A673 (cell line): Measurements from ENCODE around the gene UBTD1. TPM values are rescaled to one million over a fixed set of nuclear protein-coding genes. Genes with fewer than 3 reads are reported as not detected.
"Not testable (repeated sequence)": the region's sequence is repeated elsewhere in the genome, so short reads cannot be mapped to it uniquely, and the experiment has no call there.

Source experiments
- BruUV-seq: library from RNA; stranded (reverse); fragments of 400-500 nt; replicated peaks from 2 replicates; lab custom pipeline; 2021; lab: Mats Ljungman, UMichigan
- CTCF ChIA-PET: fragments of 300-600 bp; sonication (Branson Sonifier 250); formaldehyde crosslinking; loops from one replicate; lab custom pipeline; 2022; ENCODE audit warnings: antibody characterized with exemption; lab: Charles Lee
- POLR2A ChIA-PET: fragments of 300-600 bp; sonication (Branson Sonifier 250); formaldehyde crosslinking; loops from one replicate; lab custom pipeline; 2022; ENCODE audit warnings: antibody characterized with exemption; ENCODE audit not compliant: low non-redundant PET; lab: Charles Lee
- DNase-seq: peaks from one replicate; pipeline ENCODE4 v3.0.0-alpha.2; 2015; ENCODE audit warnings: low spot score
- H3K27ac ChIP-seq: fragments of 200-600 bp; sonication (generic); 2 replicates; pipeline ENCODE4 v1.5.1; 2016; ENCODE audit warnings: mixed run types, low read depth, mild to moderate bottlenecking, mixed read lengths, antibody characterized with exemption, low read length; ENCODE audit not compliant: poor library complexity, severe bottlenecking
- H3K27me3 ChIP-seq: fragments of 200-600 bp; sonication (generic); replicated peaks from 2 replicates; pipeline ENCODE4 v1.6.1; 2017; ENCODE audit warnings: mixed run types, low read depth, mild to moderate bottlenecking, mixed read lengths, antibody characterized with exemption, low read length; ENCODE audit not compliant: insufficient read depth, poor library complexity
- H3K36me3 ChIP-seq: fragments of 200-600 bp; sonication (generic); 2 replicates; pipeline ENCODE4 v1.6.1; 2016; ENCODE audit warnings: mixed run types, mild to moderate bottlenecking, mixed read lengths, antibody characterized with exemption, low read length; ENCODE audit not compliant: insufficient read depth, poor library complexity, severe bottlenecking
- H3K4me1 ChIP-seq: fragments of 200-600 bp; sonication (generic); 2 replicates; pipeline ENCODE4 v1.6.1; 2017; ENCODE audit warnings: mixed run types, mild to moderate bottlenecking, mixed read lengths, antibody characterized with exemption, low read length; ENCODE audit not compliant: insufficient read depth, poor library complexity, severe bottlenecking
- H3K4me3 ChIP-seq: fragments of 200-600 bp; sonication (generic); 2 replicates; pipeline ENCODE4 v1.5.1; 2016; ENCODE audit warnings: low read depth, mixed run types, mild to moderate bottlenecking, mixed read lengths, low read length; ENCODE audit not compliant: poor library complexity, severe bottlenecking
- H3K9me3 ChIP-seq: fragments of 200-600 bp; sonication (generic); 2 replicates; pipeline ENCODE4 v1.6.1; 2016; ENCODE audit warnings: mixed run types, low read depth, mild to moderate bottlenecking, mixed read lengths, antibody characterized with exemption, low read length; ENCODE audit not compliant: poor library complexity, severe bottlenecking
- CTCF ChIP-seq: fragments of 300-800, 200-600 bp; sonication (generic); conservative IDR thresholded peaks from 2 replicates; pipeline ENCODE4 v1.5.1; 2017; ENCODE audit warnings: low read depth, mild to moderate bottlenecking, antibody characterized with exemption, low read length, moderate library complexity, mixed read lengths
- EZH2 ChIP-seq: fragments of 200-600 bp; sonication (generic); IDR thresholded peaks from 2 replicates; pipeline ENCODE4 v1.6.1; 2017; ENCODE audit warnings: borderline replicate concordance, low read depth, mild to moderate bottlenecking, mixed read lengths, antibody characterized with exemption, low read length; ENCODE audit not compliant: poor library complexity, severe bottlenecking
- intact Hi-C: fragments of 100-400 bp; cut with micrococcal nuclease; formaldehyde crosslinking; loops from one replicate; pipeline ENCODE4 v1.10.0; 2022; ENCODE audit not compliant: unreplicated experiment
- total RNA-seq: library from RNA; stranded (reverse); gene quantifications from 2 replicates; pipeline ENCODE4 v1.2.3, GENCODE V29; 2021

Gene UBTD1
- total RNA-seq, 1 experiment from 2014 or later, result 3.1 TPM

DNA sequence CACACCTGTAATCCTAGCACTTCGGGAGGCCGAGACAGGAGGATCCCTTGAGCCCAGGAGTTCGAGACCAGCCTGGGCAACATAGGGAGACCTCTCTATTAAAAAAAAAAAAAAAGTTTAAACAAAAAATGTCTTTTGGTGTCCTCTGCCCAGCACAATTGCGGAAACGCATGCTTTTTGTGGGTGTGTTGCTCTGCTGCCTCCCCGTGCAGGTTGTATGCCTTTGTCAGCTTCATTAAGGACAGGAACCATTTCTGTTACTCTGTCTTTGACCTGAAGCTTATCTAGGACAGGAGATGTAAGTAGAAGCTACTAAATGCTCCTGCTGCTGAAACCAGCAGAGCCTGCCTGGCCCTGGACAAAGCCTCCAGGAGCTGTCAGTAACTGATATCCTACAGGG, 52.5 kb downstream of the UBTD1 start:
- intact Hi-C loops, result no loop called here
- no peak for DNase-seq
- ChIA-PET CTCF (interaction anchor here (0.7 kb wide), 1 partner anchor 129 kb away, joined by 8 read pairs; no protein-coding TSS in a partner anchor), POLR2A (no interaction called here)
- Histone ChIP-seq H3K4me1 (no peaks in the 10 kb centered on the region), H3K27me3 (no peaks in the 10 kb centered on the region), H3K36me3 (no peaks in the 10 kb centered on the region), H3K27ac (no peak overlapping the region), H3K9me3 (no peaks in the 10 kb centered on the region), H3K4me3 (no peak overlapping the region)
- no TSS peak for BruUV-seq
- no peak for TF ChIP-seq EZH2
- no peak for TF ChIP-seq CTCF

GRCh38 chr10:97553575-97554031, 54.9 kb downstream of the UBTD1 start:
- POLR2A ChIA-PET, result no interaction called here
- Histone ChIP-seq H3K36me3 (no peaks in the 10 kb centered on the region), H3K9me3 (no peaks in the 10 kb centered on the region), H3K27ac (no peak overlapping the region), H3K4me1 (no peaks in the 10 kb centered on the region), H3K27me3 (no peaks in the 10 kb centered on the region), H3K4me3 (no peak overlapping the region)
- TF ChIP-seq EZH2 (no peak), CTCF (peak; percentile 90)
- no TSS peak for BruUV-seq
- peak; percentile 70 for DNase-seq
- CTCF ChIA-PET, result interaction anchor here (0.6 to 1.2 kb wide), 6 partner anchors 19 to 147 kb away, joined by 3 to 5 read pairs (median 3); partner anchors contain the start of gene ANKRD2
- intact Hi-C loops, result loop anchor here (1.0 kb wide), 2 partner anchors 90 to 146 kb away; no protein-coding TSS in a partner anchor

DNA sequence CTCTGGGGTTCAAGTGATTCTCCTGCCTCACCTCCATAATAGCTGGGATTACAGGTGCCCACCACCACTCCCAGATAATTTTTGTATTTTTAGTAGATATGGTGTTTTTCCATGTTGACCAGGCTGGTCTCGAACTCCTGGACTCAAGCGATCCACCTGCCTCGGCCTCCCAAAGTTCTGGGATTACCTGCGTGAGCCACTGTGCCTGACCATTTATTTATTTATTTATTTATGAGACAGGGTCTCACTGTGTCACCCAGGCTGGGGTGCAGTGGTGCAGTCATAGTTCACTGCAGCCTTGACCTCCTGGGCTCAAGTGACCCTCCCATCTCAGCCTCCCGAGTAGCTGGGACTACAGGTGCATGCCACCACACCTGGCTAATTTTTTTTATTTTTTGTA, 55.6 kb downstream of the UBTD1 start:
- H3K27ac ChIP-seq, H3K36me3 ChIP-seq, intact Hi-C loops, H3K4me3 ChIP-seq, DNase-seq, BruUV-seq, H3K4me1 ChIP-seq, H3K9me3 ChIP-seq, H3K27me3 ChIP-seq: not testable (repeated sequence)
- POLR2A ChIA-PET, result interaction anchor here (0.6 kb wide), 1 partner anchor 124 kb away, joined by 6 read pairs; no protein-coding TSS in a partner anchor
- CTCF ChIA-PET, result interaction anchor here (0.6 to 1.2 kb wide), 3 partner anchors 14 to 93 kb away, joined by 3 to 6 read pairs (median 6); no protein-coding TSS in a partner anchor

DNA sequence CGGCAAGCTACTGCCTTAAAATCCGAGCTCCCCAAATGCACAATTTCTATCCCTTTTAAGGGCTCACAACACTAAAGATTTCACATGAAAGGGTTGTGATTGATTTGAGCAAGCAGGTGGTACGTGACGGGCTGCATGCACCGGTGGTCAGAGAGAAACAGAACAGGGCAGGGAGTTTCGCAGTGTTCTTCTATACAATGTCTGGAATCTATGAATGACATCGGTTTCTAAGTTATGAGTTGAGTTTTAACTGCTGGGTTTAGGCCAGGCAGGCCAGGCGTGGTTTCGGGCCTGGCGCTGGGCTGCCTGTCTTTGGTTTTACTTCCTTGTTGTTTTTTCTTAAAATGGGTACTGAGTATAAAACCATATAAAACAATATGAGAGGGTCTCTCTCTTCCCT, 56.8 kb downstream of the UBTD1 start:
- DNase-seq, H3K27me3 ChIP-seq, BruUV-seq, H3K4me1 ChIP-seq, H3K27ac ChIP-seq, H3K9me3 ChIP-seq, CTCF ChIA-PET, H3K36me3 ChIP-seq, H3K4me3 ChIP-seq, POLR2A ChIA-PET, intact Hi-C loops: not testable (repeated sequence)

DNA sequence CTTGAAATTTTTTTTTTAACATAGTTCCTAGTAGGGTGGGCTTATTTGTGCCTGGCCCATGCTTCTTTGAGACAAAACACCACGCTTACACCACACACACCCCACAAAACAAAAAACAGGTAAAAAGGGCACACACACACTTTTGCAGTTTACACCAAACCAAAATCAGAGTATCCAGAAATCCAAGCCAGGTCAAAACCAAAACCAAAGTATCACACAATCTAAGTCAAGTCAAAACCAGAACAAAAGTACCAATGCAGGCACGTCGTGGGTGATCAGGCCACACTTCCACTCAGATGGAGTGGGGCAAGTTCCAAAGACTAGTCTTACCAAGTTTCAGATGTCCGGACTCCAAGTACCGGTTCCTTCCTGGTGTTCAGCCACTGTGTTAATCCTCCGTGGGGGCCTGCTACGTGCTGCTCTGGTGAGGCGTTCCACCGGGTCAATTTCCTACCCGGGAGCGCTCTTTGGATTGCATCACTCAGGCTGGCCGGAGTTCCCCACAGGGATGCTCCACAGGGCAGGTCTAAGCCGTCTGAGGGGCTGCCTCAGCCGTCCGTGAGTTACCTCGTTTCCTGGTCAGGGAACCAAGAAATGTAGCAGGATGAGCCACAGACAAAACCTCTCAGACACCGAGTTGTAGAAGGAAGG, 62.1 kb downstream of the UBTD1 start:
- H3K4me1 ChIP-seq, DNase-seq, H3K27ac ChIP-seq, POLR2A ChIA-PET, H3K36me3 ChIP-seq, H3K9me3 ChIP-seq, BruUV-seq, H3K27me3 ChIP-seq, intact Hi-C loops, H3K4me3 ChIP-seq, CTCF ChIA-PET: not testable (repeated sequence)
